Progenitor cell of endocrine pancreas (in vitro differentiated cells): ENCODE measurements around the gene PABPC1L2B. TPM values are rescaled to one million over a fixed set of nuclear protein-coding genes. Genes with fewer than 3 reads are reported as not detected.

Experiments used
- total RNA-seq: library from RNA; stranded (reverse); gene quantifications from 2 replicates; pipeline ENCODE4 v1.2.1, GENCODE V29; 2021

Gene PABPC1L2B
- total RNA-seq, 1 donor from 2014 or later = not detected

Other genes with a start within 250 kb of the PABPC1L2B start
- gene DMRTC1B, start 226.0 kb upstream of the PABPC1L2B start, total RNA-seq = 6.3 and 8.1 TPM in 2 replicates
- gene FAM236B, start 220.3 kb upstream of the PABPC1L2B start, total RNA-seq = not detected in 2 replicates
- not detected in 2 replicates for gene FAM236D, start 194.7 kb upstream of the PABPC1L2B start, total RNA-seq
- not detected in 2 replicates for gene FAM236C, start 90.3 kb upstream of the PABPC1L2B start, total RNA-seq
- not detected in 2 replicates for gene FAM236A, start 64.7 kb upstream of the PABPC1L2B start, total RNA-seq
- 0.60 and 1.8 TPM in 2 replicates for gene DMRTC1, start 59.1 kb upstream of the PABPC1L2B start, total RNA-seq
- not detected in 2 replicates for gene PABPC1L2A, start 76.6 kb downstream of the PABPC1L2B start, total RNA-seq
- gene NAP1L2, start 211.9 kb downstream of the PABPC1L2B start, total RNA-seq = 2.2 and 2.4 TPM in 2 replicates